HepG2 (cell line): Measurements from ENCODE around the gene ASB4. TPM values are rescaled to one million over a fixed set of nuclear protein-coding genes. Genes with fewer than 3 reads are reported as not detected.

Experiments
- ASH2L ChIP-seq: fragments of 300-600, 200-600 bp; sonication (generic); IDR thresholded peaks from 2 replicates; pipeline ENCODE4 v1.7.0; 2017; ENCODE audit warnings: low read depth, mild to moderate bottlenecking, moderate library complexity, mixed read lengths, low read length; ENCODE audit not compliant: insufficient read length
- BCL3 ChIP-seq: sonication (generic); formaldehyde crosslinking; IDR thresholded peaks from 2 replicates; pipeline ENCODE4 v1.5.1; 2020; ENCODE audit warnings: mild to moderate bottlenecking, missing genetic modification reagents, moderate library complexity
- FOXA3 ChIP-seq: IDR thresholded peaks from 2 replicates; pipeline ENCODE4 v1.6.1; 2016; ENCODE audit warnings: missing genetic modification reagents, missing compliant biosample characterization
- PHF20 ChIP-seq: sonication (generic); formaldehyde crosslinking; IDR thresholded peaks from 2 replicates; pipeline ENCODE4 v1.5.0; 2020; ENCODE audit warnings: mild to moderate bottlenecking, missing genetic modification reagents
- PREB ChIP-seq: sonication (generic); formaldehyde crosslinking; IDR thresholded peaks from 2 replicates; pipeline ENCODE4 v1.4.0; 2020; ENCODE audit warnings: missing genetic modification reagents
- RNF219 ChIP-seq: sonication (generic); formaldehyde crosslinking; IDR thresholded peaks from 2 replicates; pipeline ENCODE4 v1.5.0; 2020; ENCODE audit warnings: mild to moderate bottlenecking, missing genetic modification reagents
- SOX13 ChIP-seq, 3 experiments: fragments of 450-650 bp in 1 of 3; sonication (generic) in 1 of 3; formaldehyde crosslinking in 1 of 3; IDR thresholded peaks in 2 of 3; conservative IDR thresholded peaks in 1 of 3; 2 replicates each; pipeline versions ENCODE4 v1.5.0 to v1.6.1; 2016 to 2020; ENCODE audit warnings: antibody characterized with exemption in 1 of 3, mild to moderate bottlenecking in 1 of 3, missing compliant biosample characterization in 1 of 3, missing genetic modification reagents in 1 of 3, moderate library complexity in 1 of 3
- SSRP1 ChIP-seq: IDR thresholded peaks from 2 replicates; pipeline ENCODE4 v1.6.1; 2016; ENCODE audit warnings: control low read depth
- TIGD3 ChIP-seq: sonication (generic); formaldehyde crosslinking; IDR thresholded peaks from 2 replicates; pipeline ENCODE4 v1.5.1; 2020; ENCODE audit warnings: mild to moderate bottlenecking, missing genetic modification reagents, borderline replicate concordance
- TRIM22 ChIP-seq: fragments of 450-650 bp; IDR thresholded peaks from 2 replicates; pipeline ENCODE4 v1.6.1; 2017
- ZNF546 ChIP-seq: sonication (generic); formaldehyde crosslinking; conservative IDR thresholded peaks from 2 replicates; pipeline ENCODE4 v1.8.1; 2023; ENCODE audit warnings: mild to moderate bottlenecking, missing genetic modification reagents
- ZSCAN22 ChIP-seq: sonication (generic); formaldehyde crosslinking; IDR thresholded peaks from 2 replicates; pipeline ENCODE4 v1.4.0; 2020; ENCODE audit warnings: mild to moderate bottlenecking, missing genetic modification reagents
- ZSCAN25 ChIP-seq: sonication (generic); formaldehyde crosslinking; IDR thresholded peaks from 2 replicates; pipeline ENCODE4 v1.8.0; 2022; ENCODE audit warnings: mild to moderate bottlenecking, missing genetic modification reagents
- polyA plus RNA-seq, 8 experiments: library from polyadenylated mRNA; depleted of rRNA in 3 of 8; stranded (reverse) in 7 of 8; unstranded in 1 of 8; fragments of >200 nt; fragmentation: Illumina TruSeq in 4 of 8; extraction: Trizol in 4 of 8; gene quantifications; 2 replicates each; pipeline versions ENCODE4 v1.2.1 to v1.2.3, GENCODE V29; 2011 to 2016; ENCODE audit warnings: low read depth in 4 of 8, missing spikeins in 1 of 8, mixed read lengths in 1 of 8; ENCODE audit not compliant: insufficient read depth in 1 of 8
- total RNA-seq, 5 experiments: library from RNA; depleted of rRNA; stranded (reverse); fragments of >200 nt; fragmentation: Illumina TruSeq; extraction: Trizol; gene quantifications; 2 replicates each; pipeline ENCODE4 v1.2.3, GENCODE V29; 2016; ENCODE audit warnings: low read depth in 1 of 5
- TF ChIP-seq, protein P1 (sequence below): sonication (generic); formaldehyde crosslinking; IDR thresholded peaks from 2 replicates; pipeline ENCODE4 v1.4.0; 2020; ENCODE audit warnings: mild to moderate bottlenecking, missing genetic modification reagents
- TF ChIP-seq, protein P2 (sequence below): sonication (generic); formaldehyde crosslinking; IDR thresholded peaks from 2 replicates; pipeline ENCODE4 v1.5.0; 2020; ENCODE audit warnings: mild to moderate bottlenecking, missing genetic modification reagents
- TF ChIP-seq, protein P3 (sequence below): sonication (generic); formaldehyde crosslinking; IDR thresholded peaks from 2 replicates; pipeline ENCODE4 v1.8.1; 2023; ENCODE audit warnings: mild to moderate bottlenecking, missing genetic modification reagents, borderline replicate concordance

Gene ASB4
- total and polyA plus RNA-seq, 2 of the 13 experiments (the other 11 are each of a cell fraction or from before 2014, with no cell fraction given), result 1.1 to 4.0 TPM

- no peak for TF ChIP-seq TIGD3 (CRISPR knock-in tag)
- TF ChIP-seq RNF219 (CRISPR knock-in tag), result 0 out of 2 replicates have a peak, but pooled peaks have one; percentile 43
- TF ChIP-seq SOX13 (IDR thresholded peaks at IDR 0.05), result no peak
- peak in 1 of 2 experiments; percentile 61; a peak in 2 of 4 replicates for TF ChIP-seq SOX13 (CRISPR knock-in tag; conservative IDR thresholded peaks at IDR 0.05 in 1 of 2, IDR thresholded peaks at IDR 0.05 in 1 of 2)
- TF ChIP-seq PREB (CRISPR knock-in tag), result no peak
- peak; percentile 77 for TF ChIP-seq FOXA3 (CRISPR knock-in tag)
- no peak for TF ChIP-seq ZSCAN25 (CRISPR knock-in tag)
- TF ChIP-seq BCL3 (CRISPR knock-in tag), result no peak
- TF ChIP-seq, protein P1, sequence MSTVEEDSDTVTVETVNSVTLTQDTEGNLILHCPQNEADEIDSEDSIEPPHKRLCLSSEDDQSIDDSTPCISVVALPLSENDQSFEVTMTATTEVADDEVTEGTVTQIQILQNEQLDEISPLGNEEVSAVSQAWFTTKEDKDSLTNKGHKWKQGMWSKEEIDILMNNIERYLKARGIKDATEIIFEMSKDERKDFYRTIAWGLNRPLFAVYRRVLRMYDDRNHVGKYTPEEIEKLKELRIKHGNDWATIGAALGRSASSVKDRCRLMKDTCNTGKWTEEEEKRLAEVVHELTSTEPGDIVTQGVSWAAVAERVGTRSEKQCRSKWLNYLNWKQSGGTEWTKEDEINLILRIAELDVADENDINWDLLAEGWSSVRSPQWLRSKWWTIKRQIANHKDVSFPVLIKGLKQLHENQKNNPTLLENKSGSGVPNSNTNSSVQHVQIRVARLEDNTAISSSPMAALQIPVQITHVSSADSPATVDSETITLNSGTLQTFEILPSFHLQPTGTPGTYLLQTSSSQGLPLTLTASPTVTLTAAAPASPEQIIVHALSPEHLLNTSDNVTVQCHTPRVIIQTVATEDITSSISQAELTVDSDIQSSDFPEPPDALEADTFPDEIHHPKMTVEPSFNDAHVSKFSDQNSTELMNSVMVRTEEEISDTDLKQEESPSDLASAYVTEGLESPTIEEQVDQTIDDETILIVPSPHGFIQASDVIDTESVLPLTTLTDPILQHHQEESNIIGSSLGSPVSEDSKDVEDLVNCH (CRISPR knock-in tag), result no peak
- TF ChIP-seq ASH2L, result no peak
- TF ChIP-seq, protein P2, sequence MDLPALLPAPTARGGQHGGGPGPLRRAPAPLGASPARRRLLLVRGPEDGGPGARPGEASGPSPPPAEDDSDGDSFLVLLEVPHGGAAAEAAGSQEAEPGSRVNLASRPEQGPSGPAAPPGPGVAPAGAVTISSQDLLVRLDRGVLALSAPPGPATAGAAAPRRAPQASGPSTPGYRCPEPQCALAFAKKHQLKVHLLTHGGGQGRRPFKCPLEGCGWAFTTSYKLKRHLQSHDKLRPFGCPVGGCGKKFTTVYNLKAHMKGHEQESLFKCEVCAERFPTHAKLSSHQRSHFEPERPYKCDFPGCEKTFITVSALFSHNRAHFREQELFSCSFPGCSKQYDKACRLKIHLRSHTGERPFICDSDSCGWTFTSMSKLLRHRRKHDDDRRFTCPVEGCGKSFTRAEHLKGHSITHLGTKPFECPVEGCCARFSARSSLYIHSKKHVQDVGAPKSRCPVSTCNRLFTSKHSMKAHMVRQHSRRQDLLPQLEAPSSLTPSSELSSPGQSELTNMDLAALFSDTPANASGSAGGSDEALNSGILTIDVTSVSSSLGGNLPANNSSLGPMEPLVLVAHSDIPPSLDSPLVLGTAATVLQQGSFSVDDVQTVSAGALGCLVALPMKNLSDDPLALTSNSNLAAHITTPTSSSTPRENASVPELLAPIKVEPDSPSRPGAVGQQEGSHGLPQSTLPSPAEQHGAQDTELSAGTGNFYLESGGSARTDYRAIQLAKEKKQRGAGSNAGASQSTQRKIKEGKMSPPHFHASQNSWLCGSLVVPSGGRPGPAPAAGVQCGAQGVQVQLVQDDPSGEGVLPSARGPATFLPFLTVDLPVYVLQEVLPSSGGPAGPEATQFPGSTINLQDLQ, result no peak
- TF ChIP-seq, protein P3, sequence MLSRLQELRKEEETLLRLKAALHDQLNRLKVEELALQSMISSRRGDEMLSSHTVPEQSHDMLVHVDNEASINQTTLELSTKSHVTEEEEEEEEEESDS (CRISPR knock-in tag), result no peak
- TF ChIP-seq ZSCAN22 (CRISPR knock-in tag), result no peak
- no peak for TF ChIP-seq PHF20 (CRISPR knock-in tag)
- no peak for TF ChIP-seq SSRP1 (CRISPR knock-in tag)
- no peak for TF ChIP-seq ZNF546
- TF ChIP-seq TRIM22, result no peak
Measured at GRCh38 chr7:95470452-95470851, 15.3 kb upstream of the ASB4 start (continued).
